HepG2 (cell line): Measurements from ENCODE around the gene XPR1. TPM values are rescaled to one million over a fixed set of nuclear protein-coding genes. Genes with fewer than 3 reads are reported as not detected.

Experiments
- CBX2 ChIP-seq, 2 experiments: fragments of 200-600 bp in 1 of 2; sonication (generic); formaldehyde crosslinking in 1 of 2; IDR thresholded peaks; 2 replicates each; pipeline versions ENCODE4 v1.7.0 to v1.8.1; 2018 to 2022; ENCODE audit warnings: low read depth in 2 of 2, low read length in 1 of 2, mild to moderate bottlenecking in 1 of 2, missing genetic modification reagents in 1 of 2
- HNF4A ChIP-seq: sonication (generic); formaldehyde crosslinking; IDR thresholded peaks from 2 replicates; pipeline ENCODE4 v1.4.0; 2020; ENCODE audit warnings: missing genetic modification reagents
- LCORL ChIP-seq, 2 experiments: fragments of 450-650 bp in 1 of 2; sonication (generic) in 1 of 2; formaldehyde crosslinking in 1 of 2; IDR thresholded peaks; 2 replicates each; pipeline versions ENCODE4 v1.5.0 to v1.6.1; 2017 to 2020; ENCODE audit warnings: antibody characterized with exemption in 1 of 2, missing genetic modification reagents in 1 of 2
- MBNL3 ChIP-seq: fragments of 250-450 bp; sonication (Bioruptor Pico); conservative IDR thresholded peaks from 2 replicates; pipeline ENCODE4 v1.8.0; 2022; ENCODE audit warnings: mild to moderate bottlenecking, inconsistent platforms
- SCMH1 ChIP-seq: sonication (generic); formaldehyde crosslinking; IDR thresholded peaks from 2 replicates; pipeline ENCODE4 v1.9.0; 2021; ENCODE audit warnings: missing genetic modification reagents, mild to moderate bottlenecking, borderline replicate concordance
- ZNF547 ChIP-seq: sonication (generic); formaldehyde crosslinking; IDR thresholded peaks from 2 replicates; pipeline ENCODE4 v1.5.1; 2020; ENCODE audit warnings: mild to moderate bottlenecking, missing genetic modification reagents
- polyA plus RNA-seq, 8 experiments: library from polyadenylated mRNA; depleted of rRNA in 3 of 8; stranded (reverse) in 7 of 8; unstranded in 1 of 8; fragments of >200 nt; fragmentation: Illumina TruSeq in 4 of 8; extraction: Trizol in 4 of 8; gene quantifications; 2 replicates each; pipeline versions ENCODE4 v1.2.1 to v1.2.3, GENCODE V29; 2011 to 2016; ENCODE audit warnings: low read depth in 4 of 8, missing spikeins in 1 of 8, mixed read lengths in 1 of 8; ENCODE audit not compliant: insufficient read depth in 1 of 8
- total RNA-seq, 5 experiments: library from RNA; depleted of rRNA; stranded (reverse); fragments of >200 nt; fragmentation: Illumina TruSeq; extraction: Trizol; gene quantifications; 2 replicates each; pipeline ENCODE4 v1.2.3, GENCODE V29; 2016; ENCODE audit warnings: low read depth in 1 of 5
- TF ChIP-seq, protein P1 (sequence below): sonication (generic); formaldehyde crosslinking; IDR thresholded peaks from 2 replicates; pipeline ENCODE4 v1.4.0; 2020; ENCODE audit warnings: missing genetic modification reagents
- TF ChIP-seq, protein P2 (sequence below): sonication (generic); formaldehyde crosslinking; IDR thresholded peaks from 2 replicates; pipeline ENCODE4 v1.5.1; 2020; ENCODE audit warnings: missing genetic modification reagents, mild to moderate bottlenecking, borderline replicate concordance
- TF ChIP-seq, protein P3 (sequence below): IDR thresholded peaks from 2 replicates; pipeline ENCODE4 v1.6.1; 2012; ENCODE audit warnings: low read length, improper control_type of control experiment
- TF ChIP-seq, protein P4 (sequence below): sonication (generic); formaldehyde crosslinking; IDR thresholded peaks from 2 replicates; pipeline ENCODE4 v1.4.0; 2020; ENCODE audit warnings: missing genetic modification reagents, low read depth, mild to moderate bottlenecking, borderline replicate concordance
- TF ChIP-seq, protein P5 (sequence below): sonication (generic); formaldehyde crosslinking; IDR thresholded peaks from 2 replicates; pipeline ENCODE4 v1.4.0; 2020; ENCODE audit warnings: missing genetic modification reagents, borderline replicate concordance
- TF ChIP-seq, protein P6 (sequence below): IDR thresholded peaks from 2 replicates; pipeline ENCODE4 v1.6.1; 2016; ENCODE audit warnings: mild to moderate bottlenecking, missing biosample characterization, missing genetic modification reagents

XPR1 gene
- total and polyA plus RNA-seq, 2 of the 13 experiments (the other 11 are each of a cell fraction or from before 2014, with no cell fraction given) = 22.3 to 23.6 TPM

DNA sequence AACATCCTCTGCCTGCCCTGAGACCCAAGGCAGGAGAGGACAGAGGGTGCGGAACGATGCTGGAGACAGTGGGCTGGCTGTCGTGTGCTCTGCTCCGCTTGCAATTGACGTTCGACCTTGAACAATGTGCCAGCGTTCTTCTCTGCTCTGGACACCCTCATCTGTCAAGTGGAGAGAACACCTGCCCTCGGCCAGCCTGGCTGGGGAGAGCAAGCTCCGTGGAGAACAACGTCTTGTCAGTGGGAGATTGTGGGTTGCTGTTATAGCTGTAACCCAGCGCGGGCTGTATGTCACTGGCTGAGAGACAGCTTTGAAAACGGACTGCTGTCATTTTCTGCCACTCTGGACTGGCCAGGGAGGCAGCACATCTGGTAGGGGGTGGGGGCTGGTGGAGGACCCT is 295.5 kb downstream of the XPR1 start (continued):
- TF ChIP-seq, protein P1, sequence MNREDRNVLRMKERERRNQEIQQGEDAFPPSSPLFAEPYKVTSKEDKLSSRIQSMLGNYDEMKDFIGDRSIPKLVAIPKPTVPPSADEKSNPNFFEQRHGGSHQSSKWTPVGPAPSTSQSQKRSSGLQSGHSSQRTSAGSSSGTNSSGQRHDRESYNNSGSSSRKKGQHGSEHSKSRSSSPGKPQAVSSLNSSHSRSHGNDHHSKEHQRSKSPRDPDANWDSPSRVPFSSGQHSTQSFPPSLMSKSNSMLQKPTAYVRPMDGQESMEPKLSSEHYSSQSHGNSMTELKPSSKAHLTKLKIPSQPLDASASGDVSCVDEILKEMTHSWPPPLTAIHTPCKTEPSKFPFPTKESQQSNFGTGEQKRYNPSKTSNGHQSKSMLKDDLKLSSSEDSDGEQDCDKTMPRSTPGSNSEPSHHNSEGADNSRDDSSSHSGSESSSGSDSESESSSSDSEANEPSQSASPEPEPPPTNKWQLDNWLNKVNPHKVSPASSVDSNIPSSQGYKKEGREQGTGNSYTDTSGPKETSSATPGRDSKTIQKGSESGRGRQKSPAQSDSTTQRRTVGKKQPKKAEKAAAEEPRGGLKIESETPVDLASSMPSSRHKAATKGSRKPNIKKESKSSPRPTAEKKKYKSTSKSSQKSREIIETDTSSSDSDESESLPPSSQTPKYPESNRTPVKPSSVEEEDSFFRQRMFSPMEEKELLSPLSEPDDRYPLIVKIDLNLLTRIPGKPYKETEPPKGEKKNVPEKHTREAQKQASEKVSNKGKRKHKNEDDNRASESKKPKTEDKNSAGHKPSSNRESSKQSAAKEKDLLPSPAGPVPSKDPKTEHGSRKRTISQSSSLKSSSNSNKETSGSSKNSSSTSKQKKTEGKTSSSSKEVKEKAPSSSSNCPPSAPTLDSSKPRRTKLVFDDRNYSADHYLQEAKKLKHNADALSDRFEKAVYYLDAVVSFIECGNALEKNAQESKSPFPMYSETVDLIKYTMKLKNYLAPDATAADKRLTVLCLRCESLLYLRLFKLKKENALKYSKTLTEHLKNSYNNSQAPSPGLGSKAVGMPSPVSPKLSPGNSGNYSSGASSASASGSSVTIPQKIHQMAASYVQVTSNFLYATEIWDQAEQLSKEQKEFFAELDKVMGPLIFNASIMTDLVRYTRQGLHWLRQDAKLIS = no peak
- TF ChIP-seq, protein P2, sequence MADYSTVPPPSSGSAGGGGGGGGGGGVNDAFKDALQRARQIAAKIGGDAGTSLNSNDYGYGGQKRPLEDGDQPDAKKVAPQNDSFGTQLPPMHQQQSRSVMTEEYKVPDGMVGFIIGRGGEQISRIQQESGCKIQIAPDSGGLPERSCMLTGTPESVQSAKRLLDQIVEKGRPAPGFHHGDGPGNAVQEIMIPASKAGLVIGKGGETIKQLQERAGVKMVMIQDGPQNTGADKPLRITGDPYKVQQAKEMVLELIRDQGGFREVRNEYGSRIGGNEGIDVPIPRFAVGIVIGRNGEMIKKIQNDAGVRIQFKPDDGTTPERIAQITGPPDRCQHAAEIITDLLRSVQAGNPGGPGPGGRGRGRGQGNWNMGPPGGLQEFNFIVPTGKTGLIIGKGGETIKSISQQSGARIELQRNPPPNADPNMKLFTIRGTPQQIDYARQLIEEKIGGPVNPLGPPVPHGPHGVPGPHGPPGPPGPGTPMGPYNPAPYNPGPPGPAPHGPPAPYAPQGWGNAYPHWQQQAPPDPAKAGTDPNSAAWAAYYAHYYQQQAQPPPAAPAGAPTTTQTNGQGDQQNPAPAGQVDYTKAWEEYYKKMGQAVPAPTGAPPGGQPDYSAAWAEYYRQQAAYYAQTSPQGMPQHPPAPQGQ (CRISPR knock-in tag) = no peak
- TF ChIP-seq CBX2 (IDR thresholded peaks at IDR 0.05; ENCODE audit: low read depth, low read length) = no peak
- no peak for TF ChIP-seq CBX2 (CRISPR knock-in tag; IDR thresholded peaks at IDR 0.05; ENCODE audit: low read depth)
- TF ChIP-seq, protein P3, sequence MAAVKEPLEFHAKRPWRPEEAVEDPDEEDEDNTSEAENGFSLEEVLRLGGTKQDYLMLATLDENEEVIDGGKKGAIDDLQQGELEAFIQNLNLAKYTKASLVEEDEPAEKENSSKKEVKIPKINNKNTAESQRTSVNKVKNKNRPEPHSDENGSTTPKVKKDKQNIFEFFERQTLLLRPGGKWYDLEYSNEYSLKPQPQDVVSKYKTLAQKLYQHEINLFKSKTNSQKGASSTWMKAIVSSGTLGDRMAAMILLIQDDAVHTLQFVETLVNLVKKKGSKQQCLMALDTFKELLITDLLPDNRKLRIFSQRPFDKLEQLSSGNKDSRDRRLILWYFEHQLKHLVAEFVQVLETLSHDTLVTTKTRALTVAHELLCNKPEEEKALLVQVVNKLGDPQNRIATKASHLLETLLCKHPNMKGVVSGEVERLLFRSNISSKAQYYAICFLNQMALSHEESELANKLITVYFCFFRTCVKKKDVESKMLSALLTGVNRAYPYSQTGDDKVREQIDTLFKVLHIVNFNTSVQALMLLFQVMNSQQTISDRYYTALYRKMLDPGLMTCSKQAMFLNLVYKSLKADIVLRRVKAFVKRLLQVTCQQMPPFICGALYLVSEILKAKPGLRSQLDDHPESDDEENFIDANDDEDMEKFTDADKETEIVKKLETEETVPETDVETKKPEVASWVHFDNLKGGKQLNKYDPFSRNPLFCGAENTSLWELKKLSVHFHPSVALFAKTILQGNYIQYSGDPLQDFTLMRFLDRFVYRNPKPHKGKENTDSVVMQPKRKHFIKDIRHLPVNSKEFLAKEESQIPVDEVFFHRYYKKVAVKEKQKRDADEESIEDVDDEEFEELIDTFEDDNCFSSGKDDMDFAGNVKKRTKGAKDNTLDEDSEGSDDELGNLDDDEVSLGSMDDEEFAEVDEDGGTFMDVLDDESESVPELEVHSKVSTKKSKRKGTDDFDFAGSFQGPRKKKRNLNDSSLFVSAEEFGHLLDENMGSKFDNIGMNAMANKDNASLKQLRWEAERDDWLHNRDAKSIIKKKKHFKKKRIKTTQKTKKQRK = no peak
- TF ChIP-seq HNF4A (CRISPR knock-in tag) = peak; percentile 39; the same call in 1 of the 2 replicates
- TF ChIP-seq LCORL (IDR thresholded peaks at IDR 0.05) = no peak
- no peak for TF ChIP-seq LCORL (CRISPR knock-in tag; IDR thresholded peaks at IDR 0.05)
- TF ChIP-seq ZNF547 (CRISPR knock-in tag) = no peak
- TF ChIP-seq, protein P4, sequence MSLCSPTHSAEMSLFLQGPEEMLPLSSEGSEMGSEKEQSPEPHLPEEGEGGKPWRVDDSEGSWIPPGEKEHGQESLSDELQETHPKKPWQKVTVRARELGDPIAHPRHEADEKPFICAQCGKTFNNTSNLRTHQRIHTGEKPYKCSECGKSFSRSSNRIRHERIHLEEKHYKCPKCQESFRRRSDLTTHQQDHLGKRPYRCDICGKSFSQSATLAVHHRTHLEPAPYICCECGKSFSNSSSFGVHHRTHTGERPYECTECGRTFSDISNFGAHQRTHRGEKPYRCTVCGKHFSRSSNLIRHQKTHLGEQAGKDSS (CRISPR knock-in tag) = no peak
- TF ChIP-seq, protein P5, sequence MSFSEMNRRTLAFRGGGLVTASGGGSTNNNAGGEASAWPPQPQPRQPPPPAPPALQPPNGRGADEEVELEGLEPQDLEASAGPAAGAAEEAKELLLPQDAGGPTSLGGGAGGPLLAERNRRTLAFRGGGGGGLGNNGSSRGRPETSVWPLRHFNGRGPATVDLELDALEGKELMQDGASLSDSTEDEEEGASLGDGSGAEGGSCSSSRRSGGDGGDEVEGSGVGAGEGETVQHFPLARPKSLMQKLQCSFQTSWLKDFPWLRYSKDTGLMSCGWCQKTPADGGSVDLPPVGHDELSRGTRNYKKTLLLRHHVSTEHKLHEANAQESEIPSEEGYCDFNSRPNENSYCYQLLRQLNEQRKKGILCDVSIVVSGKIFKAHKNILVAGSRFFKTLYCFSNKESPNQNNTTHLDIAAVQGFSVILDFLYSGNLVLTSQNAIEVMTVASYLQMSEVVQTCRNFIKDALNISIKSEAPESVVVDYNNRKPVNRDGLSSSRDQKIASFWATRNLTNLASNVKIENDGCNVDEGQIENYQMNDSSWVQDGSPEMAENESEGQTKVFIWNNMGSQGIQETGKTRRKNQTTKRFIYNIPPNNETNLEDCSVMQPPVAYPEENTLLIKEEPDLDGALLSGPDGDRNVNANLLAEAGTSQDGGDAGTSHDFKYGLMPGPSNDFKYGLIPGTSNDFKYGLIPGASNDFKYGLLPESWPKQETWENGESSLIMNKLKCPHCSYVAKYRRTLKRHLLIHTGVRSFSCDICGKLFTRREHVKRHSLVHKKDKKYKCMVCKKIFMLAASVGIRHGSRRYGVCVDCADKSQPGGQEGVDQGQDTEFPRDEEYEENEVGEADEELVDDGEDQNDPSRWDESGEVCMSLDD (CRISPR knock-in tag) = no peak
- TF ChIP-seq MBNL3 (CRISPR knock-in tag) = no peak
- TF ChIP-seq SCMH1 = no peak
- TF ChIP-seq, protein P6, sequence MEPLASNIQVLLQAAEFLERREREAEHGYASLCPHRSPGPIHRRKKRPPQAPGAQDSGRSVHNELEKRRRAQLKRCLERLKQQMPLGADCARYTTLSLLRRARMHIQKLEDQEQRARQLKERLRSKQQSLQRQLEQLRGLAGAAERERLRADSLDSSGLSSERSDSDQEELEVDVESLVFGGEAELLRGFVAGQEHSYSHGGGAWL (CRISPR knock-in tag) = 0 out of 2 replicates have a peak, but pooled peaks have one; percentile 41
